Activated CD4-positive, alpha-beta T cell treated with anti-CD3 and anti-CD28 coated beads for 36 hours (primary cell): ENCODE results near the gene NEK6. TPM values are rescaled to one million over a fixed set of nuclear protein-coding genes. Genes with fewer than 3 reads are reported as not detected.

Experiments used
- ATAC-seq: fragments of 200-7000 bp; cut with Tn5 transposase; one replicate; pipeline ENCODE4 v1.10.0; 2021; ENCODE audit warnings: mild to moderate bottlenecking, moderate library complexity
- CTCF ChIA-PET: fragments of 350-600 bp; sonication (Branson Sonifier 250); formaldehyde crosslinking; loops from one replicate; lab custom pipeline; 2021; ENCODE audit warnings: antibody characterized with exemption; lab: Charles Lee
- POLR2A ChIA-PET: fragments of 350-600 bp; sonication (Branson Sonifier 250); formaldehyde crosslinking; loops from one replicate; lab custom pipeline; 2021; ENCODE audit warnings: antibody characterized with exemption, inconsistent platforms; lab: Charles Lee
- DNase-seq: peaks from one replicate; pipeline ENCODE4 v3.0.0-alpha.2; 2020
- H3K27ac Mint-ChIP-seq: one replicate; pipeline ENCODE4 v1.8.0; 2021; ENCODE audit warnings: mixed read lengths
- H3K27me3 Mint-ChIP-seq: one replicate; pipeline ENCODE4 v1.8.0; 2021; ENCODE audit warnings: mixed read lengths
- H3K36me3 Mint-ChIP-seq: one replicate; pipeline ENCODE4 v1.8.0; 2021; ENCODE audit warnings: low read depth, mixed read lengths
- H3K4me1 Mint-ChIP-seq: one replicate; pipeline ENCODE4 v1.8.0; 2021; ENCODE audit warnings: mixed read lengths
- H3K4me3 Mint-ChIP-seq: one replicate; pipeline ENCODE4 v1.8.0; 2021; ENCODE audit warnings: mild to moderate bottlenecking, moderate library complexity, mixed read lengths
- H3K9me3 Mint-ChIP-seq: one replicate; pipeline ENCODE4 v1.8.0; 2021; ENCODE audit warnings: low read depth, mixed read lengths
- intact Hi-C, 2 experiments: fragments of 100-400 bp; cut with DNase I in 1 of 2; cut with micrococcal nuclease in 1 of 2; formaldehyde crosslinking; loops; one replicate each; pipeline versions ENCODE4 v1.14.2 to v1.15.1; 2022 to 2024; cut with DNase I, micrococcal nuclease
- total RNA-seq, 2 experiments: library from RNA; stranded (reverse); gene quantifications; one replicate each; pipeline ENCODE4 v1.2.3, GENCODE V29; 2021

The NEK6 gene
- total RNA-seq, 2 experiments from 2014 or later: 6.4 to 10.1 TPM

DNA sequence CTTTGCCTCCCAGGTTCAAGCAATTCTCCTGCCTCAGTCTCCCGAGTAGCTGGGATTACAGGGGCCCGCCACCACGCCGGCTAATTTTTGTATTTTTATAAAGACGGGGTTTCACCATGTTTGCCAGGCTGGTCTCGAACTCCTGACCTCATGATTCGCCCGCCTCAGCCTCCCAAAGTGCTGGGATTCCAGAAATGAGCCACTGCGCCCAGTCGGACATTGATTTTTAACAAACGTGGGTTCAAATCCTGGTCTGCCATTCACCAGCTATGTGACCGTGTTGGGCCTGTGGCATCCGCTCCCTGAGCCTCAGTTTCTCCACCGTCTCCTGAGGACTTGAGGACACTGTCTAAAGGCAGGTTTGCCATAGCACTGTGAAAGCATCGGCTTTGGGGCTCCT is 41.8 kb upstream of the NEK6 start:
- ChIA-PET POLR2A (interaction anchor here (1.0 kb wide), 1 partner anchor 14 kb away, joined by 3 read pairs; no protein-coding TSS in a partner anchor), CTCF (interaction anchor here (0.8 kb wide), 1 partner anchor 89 kb away, joined by 3 read pairs; no protein-coding TSS in a partner anchor)
- ATAC-seq (no peak), DNase-seq (no peak)
- peak overlapping the region; percentile 90 for H3K27ac Mint-ChIP-seq
- no peak overlapping the region for H3K4me3 Mint-ChIP-seq
- no peaks in the 10 kb centered on the region for H3K9me3 Mint-ChIP-seq
- intact Hi-C loops: loop anchor here in 1 of 2 experiments (2.0 kb wide), 2 partner anchors 13 to 39 kb away; no protein-coding TSS in a partner anchor
- H3K4me1 Mint-ChIP-seq: peaks cover 66% of the 10 kb centered on the region
- H3K27me3 Mint-ChIP-seq: no peaks in the 10 kb centered on the region
- no peaks in the 10 kb centered on the region for H3K36me3 Mint-ChIP-seq

DNA sequence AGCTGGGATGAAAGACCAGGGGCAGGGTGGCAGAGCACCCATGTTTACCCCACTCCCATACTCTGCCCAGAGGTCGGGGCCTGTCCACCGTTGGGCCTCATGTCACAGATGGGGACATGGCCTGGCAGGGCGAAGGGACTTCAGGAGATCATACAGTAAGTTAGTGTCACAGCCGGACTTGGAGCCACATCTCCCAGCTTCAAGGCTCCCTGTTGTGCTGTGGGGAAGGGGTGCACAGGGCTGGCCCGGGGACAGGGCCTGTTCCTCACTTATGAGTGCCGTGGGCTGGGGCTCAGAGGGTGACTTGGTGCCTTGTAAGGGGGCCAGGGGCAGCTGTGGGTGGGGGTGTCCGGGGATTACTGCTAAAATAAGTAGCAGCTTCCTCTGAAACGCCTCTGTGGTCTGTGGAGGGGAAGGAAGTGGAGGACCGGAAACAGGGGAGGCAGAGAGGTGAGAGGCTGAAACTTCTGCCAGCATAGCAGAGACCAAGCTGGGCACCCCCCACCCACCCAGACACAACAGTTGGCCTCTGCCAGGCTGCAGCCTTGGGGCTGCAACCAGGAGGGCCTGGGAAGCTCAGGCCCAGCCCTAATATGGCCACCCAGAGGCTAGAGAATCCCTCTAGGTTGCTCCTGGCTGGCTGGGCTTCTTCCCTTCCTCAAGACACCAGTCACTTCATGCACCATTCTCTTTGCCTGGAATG is 41.1 kb upstream of the NEK6 start:
- H3K36me3 Mint-ChIP-seq: no peaks in the 10 kb centered on the region
- POLR2A ChIA-PET: interaction anchor here (0.6 to 1.0 kb wide), 2 partner anchors 15 to 198 kb away, joined by 3 to 6 read pairs; no protein-coding TSS in a partner anchor
- H3K4me3 Mint-ChIP-seq: no peak overlapping the region
- no peaks in the 10 kb centered on the region for H3K27me3 Mint-ChIP-seq
- ATAC-seq (peak; percentile 67), DNase-seq (peak; percentile 76)
- H3K27ac Mint-ChIP-seq: peak overlapping the region; percentile 90
- H3K9me3 Mint-ChIP-seq: no peaks in the 10 kb centered on the region
- intact Hi-C loops: loop anchor here in 1 of 2 experiments (2.0 kb wide), 2 partner anchors 14 to 38 kb away; no protein-coding TSS in a partner anchor
- peaks cover 60% of the 10 kb centered on the region for H3K4me1 Mint-ChIP-seq
- CTCF ChIA-PET: interaction anchor here (0.8 to 0.9 kb wide), 2 partner anchors 43 to 90 kb away, joined by 3 to 4 read pairs; no protein-coding TSS in a partner anchor

DNA sequence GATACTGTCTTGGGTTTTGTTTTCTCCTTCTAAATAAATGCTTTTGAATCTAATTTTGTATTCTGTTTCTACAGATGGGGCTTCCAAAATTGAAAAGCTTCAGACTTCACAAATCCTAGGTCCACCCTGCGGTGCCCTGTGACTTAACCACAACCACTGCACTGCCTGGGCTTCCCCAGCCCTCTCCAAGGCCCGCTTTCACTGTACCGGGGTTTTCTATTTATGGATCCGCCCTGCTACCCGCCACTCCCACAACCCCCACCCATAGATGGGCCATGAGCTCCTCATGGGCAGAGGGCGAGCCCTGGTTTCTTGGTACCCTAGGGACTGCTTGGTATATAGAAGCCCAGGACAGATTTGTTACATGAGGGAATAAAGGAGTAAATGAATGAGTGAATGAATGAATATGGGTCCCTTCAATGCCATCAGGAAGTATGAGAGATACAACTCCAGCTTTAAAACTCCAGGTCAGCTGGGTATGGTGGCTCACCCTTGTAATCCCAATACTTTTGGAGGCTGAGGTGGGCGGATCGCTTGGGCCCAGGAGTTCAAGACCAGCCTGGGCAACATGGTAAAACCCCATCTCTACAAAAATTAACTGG is 39.8 kb upstream of the NEK6 start:
- intact Hi-C loops: loop anchor here in 1 of 2 experiments (2.0 kb wide), 2 partner anchors 15 to 37 kb away; no protein-coding TSS in a partner anchor
- peaks cover 49% of the 10 kb centered on the region for H3K4me1 Mint-ChIP-seq
- CTCF ChIA-PET: interaction anchor here (0.6 to 1.4 kb wide), 5 partner anchors 11 to 173 kb away, joined by 3 to 4 read pairs (median 3); no protein-coding TSS in a partner anchor

DNA sequence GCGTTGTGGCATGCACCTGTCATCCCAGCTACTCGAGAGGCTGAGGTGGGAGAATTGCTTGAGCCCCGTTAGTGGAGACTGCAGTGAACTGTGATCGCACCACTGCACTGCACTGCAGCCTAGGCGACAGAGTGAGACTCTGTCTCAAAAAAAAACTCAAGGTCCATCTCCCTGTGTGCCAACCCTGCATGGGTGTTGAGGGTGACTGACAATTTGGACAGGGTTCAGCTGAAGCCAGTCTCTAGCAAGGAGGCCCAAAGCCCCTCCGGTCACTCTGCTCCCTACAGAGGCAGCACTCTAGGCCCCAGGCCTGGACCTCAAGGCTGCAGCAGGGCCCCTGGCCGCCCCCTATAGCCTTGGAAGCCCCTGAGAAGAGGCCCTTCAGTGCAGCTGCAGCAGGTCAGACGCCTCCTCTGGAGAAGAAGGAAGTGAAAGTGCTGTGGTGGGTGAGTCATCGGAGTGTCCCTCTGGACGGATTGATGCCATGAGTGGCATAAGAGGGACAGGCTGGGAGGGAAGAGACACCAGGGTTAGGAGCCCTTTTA is 39.2 kb upstream of the NEK6 start:
- Mint-ChIP-seq H3K4me3 (no peak overlapping the region), H3K4me1 (peaks cover 49% of the 10 kb centered on the region), H3K27ac (no peak overlapping the region), H3K27me3 (no peaks in the 10 kb centered on the region), H3K9me3 (no peaks in the 10 kb centered on the region), H3K36me3 (no peaks in the 10 kb centered on the region)
- POLR2A ChIA-PET: no interaction called here
- ATAC-seq: peak; percentile 44
- CTCF ChIA-PET: interaction anchor here (0.9 to 1.4 kb wide), 2 partner anchors 12 to 92 kb away, joined by 3 read pairs; no protein-coding TSS in a partner anchor
- intact Hi-C loops: no loop called here
- DNase-seq: peak; percentile 74

More for the DNA sequence above, 39.8 kb upstream of the NEK6 start:
- POLR2A ChIA-PET: interaction anchor here (0.7 kb wide), 1 partner anchor 71 kb away, joined by 3 read pairs; no protein-coding TSS in a partner anchor
- H3K9me3 Mint-ChIP-seq: no peaks in the 10 kb centered on the region
- H3K36me3 Mint-ChIP-seq: no peaks in the 10 kb centered on the region
- H3K27me3 Mint-ChIP-seq: no peaks in the 10 kb centered on the region
- ATAC-seq (no peak), DNase-seq (no peak)
- H3K4me3 Mint-ChIP-seq: no peak overlapping the region
- H3K27ac Mint-ChIP-seq: no peak overlapping the region

DNA sequence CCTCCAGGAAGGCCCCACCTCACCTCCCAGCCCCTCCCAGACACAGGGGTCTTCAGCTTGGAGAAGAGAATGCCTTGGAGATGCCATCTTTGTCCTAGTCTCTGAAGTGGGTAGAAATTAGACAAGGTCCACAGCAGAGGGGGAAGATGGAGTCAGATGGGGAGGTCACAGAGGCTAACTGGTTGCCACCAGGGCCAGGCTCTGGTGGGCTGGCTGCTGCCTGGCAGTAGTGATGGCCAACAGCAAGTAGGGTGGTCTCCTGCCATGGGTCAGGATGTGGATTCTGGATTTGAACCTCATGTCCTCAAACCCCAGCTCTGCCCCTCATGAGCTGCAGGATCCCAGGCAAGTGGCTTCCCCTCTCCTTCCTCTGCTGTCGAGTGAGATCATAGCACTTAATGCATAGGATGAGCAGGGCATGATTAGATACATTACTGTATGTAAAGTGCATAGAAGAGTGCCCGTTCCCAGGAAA is 38.7 kb upstream of the NEK6 start:
- ChIA-PET CTCF (interaction anchor here (1.4 kb wide), 1 partner anchor 93 kb away, joined by 3 read pairs; no protein-coding TSS in a partner anchor), POLR2A (no interaction called here)
- peaks cover 48% of the 10 kb centered on the region for H3K4me1 Mint-ChIP-seq
- DNase-seq (no peak), ATAC-seq (no peak)
- no peak overlapping the region for H3K27ac Mint-ChIP-seq
- intact Hi-C loops: no loop called here
- no peak overlapping the region for H3K4me3 Mint-ChIP-seq
- H3K27me3 Mint-ChIP-seq: no peaks in the 10 kb centered on the region
- H3K9me3 Mint-ChIP-seq: no peaks in the 10 kb centered on the region
- no peaks in the 10 kb centered on the region for H3K36me3 Mint-ChIP-seq

DNA sequence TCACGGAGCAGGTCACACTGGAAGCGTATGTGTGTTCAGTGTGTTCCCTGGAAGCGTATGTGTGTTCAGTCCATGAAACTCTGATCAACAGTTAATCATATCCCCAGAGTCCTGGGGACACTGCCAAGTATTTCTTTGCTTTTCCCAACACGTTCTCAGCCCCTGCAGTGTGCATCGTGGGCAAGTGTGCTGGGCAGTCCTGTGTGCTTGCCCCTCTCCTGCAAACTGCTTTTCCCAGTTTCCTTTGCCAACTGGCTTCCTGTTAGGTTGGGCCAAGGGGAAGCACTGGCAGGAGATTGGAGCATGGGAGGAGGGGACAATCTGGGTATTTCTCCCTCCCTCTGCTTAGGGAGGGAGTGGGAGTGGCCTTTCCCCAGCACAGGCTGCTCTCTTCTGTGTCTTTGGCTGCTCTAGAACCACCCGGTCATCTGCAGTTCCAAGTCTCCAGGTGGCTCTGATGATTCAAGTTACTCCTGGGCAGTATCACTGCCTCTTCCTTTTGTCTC is 36.8 kb upstream of the NEK6 start:
- ATAC-seq (no peak), DNase-seq (no peak)
- ChIA-PET CTCF (no interaction called here), POLR2A (no interaction called here)
- Mint-ChIP-seq H3K4me3 (no peak overlapping the region), H3K27me3 (peaks cover 2% of the 10 kb centered on the region), H3K27ac (no peak overlapping the region), H3K36me3 (no peaks in the 10 kb centered on the region), H3K4me1 (peaks cover 30% of the 10 kb centered on the region), H3K9me3 (no peaks in the 10 kb centered on the region)
- intact Hi-C loops: no loop called here

DNA sequence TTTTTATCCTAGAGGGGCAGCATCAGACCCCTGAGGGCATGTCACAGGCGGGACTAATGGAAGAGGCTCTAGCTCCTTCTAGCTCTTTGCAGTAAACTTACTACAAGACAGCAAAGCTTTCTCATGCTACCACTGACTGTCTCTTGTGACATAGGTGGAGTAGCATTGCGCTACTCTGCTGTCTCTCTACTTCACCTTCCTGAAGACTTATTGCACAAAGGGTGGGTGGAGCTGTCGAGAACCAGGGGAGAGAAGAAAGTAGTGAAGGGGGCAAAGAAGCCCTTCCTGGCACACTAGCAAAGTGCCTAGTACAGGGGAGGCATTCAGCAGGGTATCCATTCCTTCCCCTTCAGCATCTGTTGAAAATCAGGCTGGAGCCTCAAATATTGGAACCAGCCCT is 36.1 kb upstream of the NEK6 start:
- H3K4me3 Mint-ChIP-seq: no peak overlapping the region
- H3K27ac Mint-ChIP-seq: no peak overlapping the region
- H3K36me3 Mint-ChIP-seq: no peaks in the 10 kb centered on the region
- DNase-seq: no peak
- peaks cover 2% of the 10 kb centered on the region for H3K27me3 Mint-ChIP-seq
- H3K9me3 Mint-ChIP-seq: no peaks in the 10 kb centered on the region
- ATAC-seq: no peak
- ChIA-PET POLR2A (no interaction called here), CTCF (no interaction called here)
- intact Hi-C loops: no loop called here
- H3K4me1 Mint-ChIP-seq: peaks cover 23% of the 10 kb centered on the region

DNA sequence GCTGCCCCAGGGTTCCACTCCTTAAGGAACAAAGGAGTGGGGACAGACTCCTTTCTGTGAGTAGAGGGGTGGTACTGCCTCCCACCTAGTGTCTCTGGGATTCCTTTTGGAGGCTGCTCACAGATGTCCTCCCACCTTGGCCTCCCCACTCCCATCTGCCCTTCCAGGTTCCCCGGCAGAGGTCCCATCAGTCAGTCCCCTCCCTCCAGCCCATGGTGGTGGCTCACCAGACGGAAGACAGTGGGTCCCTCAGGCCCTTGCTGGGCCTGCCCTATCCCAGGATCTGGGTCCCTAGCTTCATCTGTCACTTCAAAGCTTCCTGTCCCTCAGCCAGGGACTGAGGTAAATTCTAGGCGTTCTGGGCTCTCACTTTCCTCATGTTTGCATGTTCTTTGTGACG is 35.6 kb upstream of the NEK6 start:
- ATAC-seq (no peak), DNase-seq (no peak)
- ChIA-PET CTCF (no interaction called here), POLR2A (no interaction called here)
- H3K9me3 Mint-ChIP-seq: no peaks in the 10 kb centered on the region
- H3K27ac Mint-ChIP-seq: no peak overlapping the region
- H3K4me3 Mint-ChIP-seq: no peak overlapping the region
- H3K4me1 Mint-ChIP-seq: peaks cover 19% of the 10 kb centered on the region
- peaks cover 2% of the 10 kb centered on the region for H3K27me3 Mint-ChIP-seq
- H3K36me3 Mint-ChIP-seq: no peaks in the 10 kb centered on the region
- intact Hi-C loops: no loop called here

DNA sequence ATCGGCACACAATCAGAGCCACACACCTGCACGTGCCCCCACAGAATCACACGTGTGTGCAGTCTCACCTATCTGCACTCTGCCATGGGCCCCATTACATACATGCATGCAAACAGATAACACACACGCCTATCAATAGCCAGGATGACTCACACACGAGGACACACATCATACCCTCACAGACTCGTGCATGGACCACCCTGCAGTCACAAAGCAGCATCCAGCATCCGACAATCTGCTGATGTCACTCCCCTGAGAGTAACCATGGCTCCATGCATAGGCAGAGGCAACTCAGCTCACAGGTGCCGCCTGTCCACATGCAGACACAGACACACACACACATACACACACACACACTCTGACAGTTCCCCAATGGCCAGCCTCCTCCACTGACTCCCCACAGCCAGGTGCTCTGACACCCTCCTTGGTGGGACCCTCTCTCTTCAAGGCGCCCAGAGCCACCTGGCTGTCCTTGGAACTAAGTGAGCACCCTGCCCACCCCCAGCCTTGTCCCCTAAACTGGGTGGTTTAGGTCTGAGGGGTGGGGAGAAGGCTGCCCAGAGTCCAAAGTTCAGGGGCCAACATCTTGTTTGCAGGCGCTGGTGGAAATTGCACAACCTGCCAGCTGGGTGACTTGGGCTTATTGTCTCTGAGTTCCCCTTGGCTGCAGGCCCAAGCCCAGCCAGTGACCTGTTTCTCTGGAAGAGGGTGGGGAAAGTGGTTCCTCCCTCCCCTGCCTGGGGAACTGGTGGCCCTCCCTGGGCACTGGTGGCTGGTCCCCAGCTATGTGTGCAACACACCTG is 34.6 kb upstream of the NEK6 start:
- no peak for ATAC-seq
- CTCF ChIA-PET: no interaction called here
- Mint-ChIP-seq H3K36me3 (no peaks in the 10 kb centered on the region), H3K4me1 (peaks cover 9% of the 10 kb centered on the region), H3K4me3 (no peak overlapping the region), H3K9me3 (no peaks in the 10 kb centered on the region), H3K27me3 (peaks cover 2% of the 10 kb centered on the region), H3K27ac (no peak overlapping the region)
- intact Hi-C loops: no loop called here
- no peak for DNase-seq
- POLR2A ChIA-PET: interaction anchor here (0.6 kb wide), 1 partner anchor 13 kb away, joined by 3 read pairs; no protein-coding TSS in a partner anchor

DNA sequence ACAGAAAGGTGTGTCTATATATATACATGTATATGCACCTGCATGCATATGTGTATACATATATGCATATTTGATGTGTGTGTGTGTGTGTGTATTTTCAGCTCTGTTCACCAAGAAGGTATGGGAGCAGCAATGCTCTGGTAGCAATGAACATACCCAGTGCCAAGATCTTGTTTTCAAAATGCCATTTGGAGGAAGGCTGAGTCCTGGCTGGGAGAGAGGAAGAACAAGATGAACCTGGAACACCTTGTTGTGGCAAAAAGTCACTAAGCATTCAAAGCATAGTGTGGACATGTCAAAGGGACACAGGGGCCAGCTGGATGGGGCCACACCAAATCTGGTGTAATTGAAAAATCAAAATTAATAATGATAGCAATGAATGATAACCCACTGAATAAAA is 31.8 kb upstream of the NEK6 start:
- Mint-ChIP-seq H3K4me3 (no peak overlapping the region), H3K9me3 (no peaks in the 10 kb centered on the region), H3K36me3 (no peaks in the 10 kb centered on the region), H3K27ac (no peak overlapping the region), H3K27me3 (peaks cover 2% of the 10 kb centered on the region), H3K4me1 (no peaks in the 10 kb centered on the region)
- DNase-seq (no peak), ATAC-seq (no peak)
- POLR2A ChIA-PET: interaction anchor here (0.6 kb wide), 1 partner anchor 16 kb away, joined by 4 read pairs; no protein-coding TSS in a partner anchor
- CTCF ChIA-PET: no interaction called here
- intact Hi-C loops: no loop called here
